Natural killer cell (primary cell): Measurements from ENCODE around the gene UXS1. TPM values are rescaled to one million over a fixed set of nuclear protein-coding genes. Genes with fewer than 3 reads are reported as not detected.
A peak's percentile ranks its signal among the peaks of the same experiment; 100 is the strongest.

ENCODE experiments used
- ATAC-seq, 3 donors: fragments of 150-1000 bp in 2 of 3; fragments of 200-7000 bp in 1 of 3; cut with Tn5 transposase; 1 replicate in 1 of 3; 2 replicates in 2 of 3; pipeline ENCODE4 v1.10.0; 2021; ENCODE audit warnings: mild to moderate bottlenecking in 2 of 3, moderate library complexity in 2 of 3
- DNase-seq, 2 donors: peaks; one replicate each; pipeline versions ENCODE4 v3.0.0 to v3.0.0-alpha.2; 2013 to 2021; ENCODE audit warnings: mixed read lengths in 1 of 2
- H3K27ac ChIP-seq: one replicate; pipeline ENCODE4 v1.5.1; 2013; ENCODE audit warnings: mild to moderate bottlenecking, low read length
- H3K27me3 ChIP-seq: one replicate; pipeline ENCODE4 v1.6.1; 2013; ENCODE audit warnings: low read length; ENCODE audit not compliant: control insufficient read depth, insufficient read depth
- H3K36me3 ChIP-seq: one replicate; pipeline ENCODE4 v1.6.1; 2013; ENCODE audit warnings: low read length; ENCODE audit not compliant: control insufficient read depth, insufficient read depth
- H3K4me1 ChIP-seq: one replicate; pipeline ENCODE4 v1.6.1; 2013; ENCODE audit warnings: low read length; ENCODE audit not compliant: control insufficient read depth, insufficient read depth
- H3K4me3 ChIP-seq: one replicate; pipeline ENCODE4 v1.5.1; 2013; ENCODE audit warnings: low read length
- H3K9me3 ChIP-seq: one replicate; pipeline ENCODE4 v1.6.1; 2013; ENCODE audit warnings: low read length; ENCODE audit not compliant: control insufficient read depth, insufficient read depth
- H3K27ac Mint-ChIP-seq, 2 donors: one replicate each; pipeline ENCODE4 v1.8.0; 2022; ENCODE audit warnings: mild to moderate bottlenecking in 2 of 2, mixed read lengths in 2 of 2, moderate library complexity in 1 of 2
- H3K27me3 Mint-ChIP-seq, 2 donors: one replicate each; pipeline ENCODE4 v1.8.0; 2022; ENCODE audit warnings: low read depth in 2 of 2, mixed read lengths in 2 of 2
- H3K36me3 Mint-ChIP-seq: one replicate; pipeline ENCODE4 v1.8.0; 2022; ENCODE audit warnings: mixed read lengths
- H3K4me1 Mint-ChIP-seq, 2 donors: one replicate each; pipeline ENCODE4 v1.8.0; 2022; ENCODE audit warnings: mixed read lengths in 2 of 2
- H3K4me3 Mint-ChIP-seq: one replicate; pipeline ENCODE4 v1.8.0; 2022; ENCODE audit warnings: mild to moderate bottlenecking, moderate library complexity, mixed read lengths
- H3K9me3 Mint-ChIP-seq, 2 donors: one replicate each; pipeline ENCODE4 v1.8.0; 2022; ENCODE audit warnings: mixed read lengths in 2 of 2
- CTCF ChIP-seq: fragments of 200-600 bp; IDR thresholded peaks from one replicate; pipeline ENCODE4 v1.8.0; 2022; ENCODE audit warnings: antibody characterized with exemption
- WGBS: methylation state at CpG from one replicate; pipeline ENCODE4 v1.1.7; 2013; ENCODE audit warnings: missing lambda C conversion rate; ENCODE audit not compliant: insufficient coverage; 5-methylcytosine and 5-hydroxymethylcytosine counted together
- intact Hi-C: fragments of 100-400 bp; cut with micrococcal nuclease; formaldehyde crosslinking; loops from one replicate; pipeline ENCODE4 v1.14.2; 2022
- total RNA-seq, 4 donors: library from RNA; stranded (reverse); fragments of 120-200 nt in 1 of 4; gene quantifications; one replicate each; pipeline versions ENCODE4 v1.2.3 to v1.2.4, GENCODE V29; 2013 to 2022

The UXS1 gene
- total RNA-seq, 3 donors from 2014 or later (not counting 1 experiment from before 2014, with no cell fraction given): 36.3 to 60.4 (median 37.5) TPM

DNA sequence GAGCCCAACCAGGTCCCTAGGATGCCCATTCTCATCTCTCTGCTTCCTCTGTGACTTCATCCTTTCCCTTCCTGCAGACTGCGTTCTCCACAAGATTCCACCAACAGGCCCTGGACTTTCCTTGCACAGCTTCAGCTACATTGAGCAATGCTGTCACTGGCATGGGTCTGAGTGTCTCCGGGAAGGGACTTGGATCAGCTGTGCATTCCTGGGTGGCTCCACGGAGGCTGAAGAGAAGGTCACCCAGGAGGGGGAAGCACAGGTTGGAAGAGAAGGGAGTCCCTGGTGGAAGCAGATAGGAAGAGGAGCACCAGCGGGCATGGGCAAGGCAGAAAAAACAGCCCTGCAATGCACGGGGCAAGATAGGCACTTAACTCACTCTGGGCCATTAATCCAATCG is 140.5 kb downstream of the UXS1 start:
- Histone ChIP-seq H3K27me3 (no peaks in the 10 kb centered on the region), H3K4me1 (peaks cover 25% of the 10 kb centered on the region), H3K4me3 (no peak overlapping the region), H3K36me3 (no peaks in the 10 kb centered on the region), H3K9me3 (no peaks in the 10 kb centered on the region), H3K27ac (no peak overlapping the region)
- Mint-ChIP-seq H3K4me3 (no peak overlapping the region), H3K9me3 (no peaks in the 10 kb centered on the region), H3K4me1 (peaks cover 28 to 31% of the 10 kb centered on the region in 2 donors), H3K27ac (no peak overlapping the region), H3K27me3 (peaks cover 0 to 3% of the 10 kb centered on the region in 2 donors), H3K36me3 (no peaks in the 10 kb centered on the region)
- no peak for ATAC-seq
- 86% methylated on average over 6 of the region's 6 CpGs for WGBS
- DNase-seq: no peak
- TF ChIP-seq CTCF: no peak
- intact Hi-C loops: no loop called here

- H3K36me3 ChIP-seq: no peaks in the 10 kb centered on the region
- H3K4me1 ChIP-seq: peaks cover 21% of the 10 kb centered on the region
- no peak overlapping the region for H3K4me3 ChIP-seq
- no peaks in the 10 kb centered on the region for H3K9me3 ChIP-seq
- H3K4me3 Mint-ChIP-seq: no peak overlapping the region
- H3K27me3 Mint-ChIP-seq: peaks cover 0 to 3% of the 10 kb centered on the region in 2 donors
- H3K27me3 ChIP-seq: no peaks in the 10 kb centered on the region
- WGBS: 10% methylated on average over 2 of the region's 2 CpGs
- no peak overlapping the region for H3K27ac ChIP-seq
- no peaks in the 10 kb centered on the region for H3K36me3 Mint-ChIP-seq
- peaks cover 24 to 27% of the 10 kb centered on the region in 2 donors for H3K4me1 Mint-ChIP-seq
- H3K27ac Mint-ChIP-seq: no peak overlapping the region
- ATAC-seq (peak in 1 of 3 donors; percentile 49), DNase-seq (peak in 1 of 2 donors; percentile 59)
- TF ChIP-seq CTCF: no peak
- no peaks in the 10 kb centered on the region for H3K9me3 Mint-ChIP-seq
- intact Hi-C loops: no loop called here
Observed at GRCh38 chr2:106053116-106053515, 141.0 kb downstream of the UXS1 start.

GRCh38 chr2:106044859-106045258 is 149.2 kb downstream of the UXS1 start:
- H3K9me3 ChIP-seq: no peaks in the 10 kb centered on the region
- no peak overlapping the region for H3K27ac Mint-ChIP-seq
- H3K36me3 ChIP-seq: no peaks in the 10 kb centered on the region
- WGBS: 91% methylated on average over 4 of the region's 6 CpGs
- H3K36me3 Mint-ChIP-seq: no peaks in the 10 kb centered on the region
- no peaks in the 10 kb centered on the region for H3K9me3 Mint-ChIP-seq
- TF ChIP-seq CTCF: no peak
- H3K4me3 Mint-ChIP-seq: no peak overlapping the region
- no peaks in the 10 kb centered on the region for H3K27me3 ChIP-seq
- intact Hi-C loops: no loop called here
- H3K4me3 ChIP-seq: no peak overlapping the region
- DNase-seq: no peak
- H3K27me3 Mint-ChIP-seq: no peaks in the 10 kb centered on the region
- no peak for ATAC-seq
- H3K4me1 ChIP-seq: no peaks in the 10 kb centered on the region
- no peak overlapping the region for H3K27ac ChIP-seq
- no peaks in the 10 kb centered on the region for H3K4me1 Mint-ChIP-seq

GRCh38 chr2:106044021-106044420 is 150.1 kb downstream of the UXS1 start:
- H3K36me3 ChIP-seq: no peaks in the 10 kb centered on the region
- H3K27me3 Mint-ChIP-seq: no peaks in the 10 kb centered on the region
- no peaks in the 10 kb centered on the region for H3K27me3 ChIP-seq
- H3K27ac Mint-ChIP-seq: no peak overlapping the region
- H3K4me1 ChIP-seq: no peaks in the 10 kb centered on the region
- intact Hi-C loops: no loop called here
- no peaks in the 10 kb centered on the region for H3K4me1 Mint-ChIP-seq
- ATAC-seq (no peak), DNase-seq (no peak)
- TF ChIP-seq CTCF: no peak
- no peaks in the 10 kb centered on the region for H3K9me3 Mint-ChIP-seq
- no peak overlapping the region for H3K27ac ChIP-seq
- H3K9me3 ChIP-seq: no peaks in the 10 kb centered on the region
- WGBS: 89% methylated on average over 4 of the region's 4 CpGs
- no peaks in the 10 kb centered on the region for H3K36me3 Mint-ChIP-seq
- no peak overlapping the region for H3K4me3 Mint-ChIP-seq
- H3K4me3 ChIP-seq: no peak overlapping the region
